Measurements from ENCODE around the gene FOXS1.

The FOXS1 gene

DNA sequence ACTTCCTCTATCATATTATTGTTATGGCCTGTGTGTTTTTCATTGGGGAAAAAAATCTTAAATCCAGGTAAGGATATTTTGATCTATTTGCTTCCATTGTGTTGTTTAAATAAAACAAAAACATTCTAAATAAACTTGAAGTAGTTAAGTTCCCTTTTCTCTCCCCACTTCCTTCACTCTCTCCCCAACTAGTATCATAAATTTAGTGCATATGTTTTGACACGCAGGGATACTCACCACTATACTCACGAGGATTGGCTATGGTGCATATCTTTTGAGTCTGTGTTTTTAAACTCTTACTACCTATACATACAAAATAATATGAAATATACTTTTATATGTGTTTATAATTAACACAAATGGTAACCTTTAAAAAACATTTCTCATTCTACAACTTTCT is 30.3 kb upstream of the FOXS1 start:
- TF ChIP-seq, protein P1, sequence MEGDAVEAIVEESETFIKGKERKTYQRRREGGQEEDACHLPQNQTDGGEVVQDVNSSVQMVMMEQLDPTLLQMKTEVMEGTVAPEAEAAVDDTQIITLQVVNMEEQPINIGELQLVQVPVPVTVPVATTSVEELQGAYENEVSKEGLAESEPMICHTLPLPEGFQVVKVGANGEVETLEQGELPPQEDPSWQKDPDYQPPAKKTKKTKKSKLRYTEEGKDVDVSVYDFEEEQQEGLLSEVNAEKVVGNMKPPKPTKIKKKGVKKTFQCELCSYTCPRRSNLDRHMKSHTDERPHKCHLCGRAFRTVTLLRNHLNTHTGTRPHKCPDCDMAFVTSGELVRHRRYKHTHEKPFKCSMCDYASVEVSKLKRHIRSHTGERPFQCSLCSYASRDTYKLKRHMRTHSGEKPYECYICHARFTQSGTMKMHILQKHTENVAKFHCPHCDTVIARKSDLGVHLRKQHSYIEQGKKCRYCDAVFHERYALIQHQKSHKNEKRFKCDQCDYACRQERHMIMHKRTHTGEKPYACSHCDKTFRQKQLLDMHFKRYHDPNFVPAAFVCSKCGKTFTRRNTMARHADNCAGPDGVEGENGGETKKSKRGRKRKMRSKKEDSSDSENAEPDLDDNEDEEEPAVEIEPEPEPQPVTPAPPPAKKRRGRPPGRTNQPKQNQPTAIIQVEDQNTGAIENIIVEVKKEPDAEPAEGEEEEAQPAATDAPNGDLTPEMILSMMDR (IDR thresholded peaks at IDR 0.05; ENCODE audit: control insufficient read depth, extremely low read depth, insufficient read depth), result no peak
- no peak for DNase-seq (ENCODE audit: low read depth)
- H3K4me3 ChIP-seq (ENCODE audit: low read depth, low read length), result no peak overlapping the region

DNA sequence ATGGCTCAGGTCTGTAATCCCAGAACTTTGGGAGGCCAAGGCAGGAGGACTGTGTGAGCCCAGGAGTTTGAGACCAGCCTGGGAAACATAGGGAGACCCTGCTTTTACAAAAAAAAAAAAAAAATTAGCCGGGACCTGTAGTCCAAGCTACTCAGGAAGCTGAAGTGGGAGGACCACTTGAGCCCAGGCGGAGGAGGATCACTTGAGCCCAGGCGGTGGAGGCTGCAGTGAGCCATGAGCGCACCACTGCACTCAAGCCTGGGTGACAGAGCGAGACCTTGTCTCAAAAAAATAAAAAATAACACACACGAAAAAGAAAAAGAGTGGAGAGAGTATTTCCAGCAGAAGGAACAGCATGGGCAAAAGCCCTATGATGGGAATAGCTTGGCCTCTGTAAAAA is 27.0 kb upstream of the FOXS1 start:
- TF ChIP-seq, protein P1 (IDR thresholded peaks at IDR 0.05; ENCODE audit: control insufficient read depth, extremely low read depth, insufficient read depth), result no peak
- DNase-seq (ENCODE audit: low read depth), result no peak
- H3K4me3 ChIP-seq (ENCODE audit: low read depth, low read length), result no peak overlapping the region

DNA sequence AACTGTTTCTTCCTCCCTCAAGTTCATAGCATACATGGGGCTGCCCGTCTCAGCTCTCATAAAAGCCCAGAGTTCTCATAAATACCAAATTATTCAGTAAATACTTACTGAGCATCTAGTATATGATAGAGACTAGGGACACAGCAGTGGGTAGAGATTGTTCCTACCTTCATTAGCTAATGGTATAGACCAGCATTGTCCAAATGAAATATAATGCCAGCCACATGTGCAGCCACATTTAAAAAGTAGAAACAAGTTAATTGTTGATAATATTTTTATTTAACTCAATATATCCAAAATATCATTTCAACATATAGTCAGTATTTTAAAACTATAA is 26.2 kb upstream of the FOXS1 start:
- H3K4me3 ChIP-seq (ENCODE audit: low read depth, low read length), result no peak overlapping the region
- TF ChIP-seq, protein P1 (IDR thresholded peaks at IDR 0.05; ENCODE audit: control insufficient read depth, extremely low read depth, insufficient read depth), result no peak
- no peak for DNase-seq (ENCODE audit: low read depth)

DNA sequence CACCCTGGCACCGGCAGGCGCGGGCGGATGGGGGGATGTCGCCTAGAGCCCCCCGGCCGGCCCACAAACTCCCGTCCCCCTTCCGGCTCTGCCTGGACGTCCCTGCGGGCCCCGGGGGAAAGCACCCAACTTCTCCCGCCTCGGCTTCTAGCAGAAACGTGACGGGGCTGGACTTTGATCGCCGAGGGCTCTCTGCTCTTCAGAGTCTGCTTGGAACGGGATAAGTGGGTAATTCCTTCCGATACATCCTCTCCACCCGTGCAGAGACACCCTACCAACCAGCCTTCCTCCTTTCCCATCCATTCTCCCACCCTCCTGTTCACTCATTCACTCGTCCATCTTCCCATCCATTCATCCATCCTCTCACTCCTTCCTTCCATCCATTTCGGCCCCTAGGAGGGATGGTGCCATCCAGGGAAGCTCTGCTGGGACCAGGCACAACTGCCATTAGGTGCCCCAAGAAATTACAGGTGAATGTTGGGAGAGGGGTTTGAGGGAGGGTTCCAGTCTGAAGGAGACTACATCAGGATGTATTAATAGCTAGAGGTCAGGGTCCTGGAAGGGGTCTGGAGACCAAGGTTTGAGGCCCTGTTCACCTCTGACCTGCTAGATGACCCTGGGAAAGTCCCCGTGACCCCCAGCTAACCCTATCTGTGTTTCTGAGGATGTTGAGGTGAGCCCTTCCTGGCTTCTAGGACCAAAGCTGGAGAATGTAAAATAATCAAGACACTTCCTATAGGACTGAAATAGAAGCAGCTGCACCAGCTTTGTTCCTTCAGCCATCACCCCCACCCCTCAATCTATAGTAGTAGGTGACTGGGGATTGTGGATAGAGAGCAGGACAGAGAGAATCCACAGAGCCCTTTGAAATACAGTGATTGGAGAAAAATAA is 25.6 kb upstream of the FOXS1 start:
- DNase-seq (ENCODE audit: low read depth), result no peak
- TF ChIP-seq, protein P1 (IDR thresholded peaks at IDR 0.05; ENCODE audit: control insufficient read depth, extremely low read depth, insufficient read depth), result no peak
- no peak overlapping the region for H3K4me3 ChIP-seq (ENCODE audit: low read depth, low read length)

DNA sequence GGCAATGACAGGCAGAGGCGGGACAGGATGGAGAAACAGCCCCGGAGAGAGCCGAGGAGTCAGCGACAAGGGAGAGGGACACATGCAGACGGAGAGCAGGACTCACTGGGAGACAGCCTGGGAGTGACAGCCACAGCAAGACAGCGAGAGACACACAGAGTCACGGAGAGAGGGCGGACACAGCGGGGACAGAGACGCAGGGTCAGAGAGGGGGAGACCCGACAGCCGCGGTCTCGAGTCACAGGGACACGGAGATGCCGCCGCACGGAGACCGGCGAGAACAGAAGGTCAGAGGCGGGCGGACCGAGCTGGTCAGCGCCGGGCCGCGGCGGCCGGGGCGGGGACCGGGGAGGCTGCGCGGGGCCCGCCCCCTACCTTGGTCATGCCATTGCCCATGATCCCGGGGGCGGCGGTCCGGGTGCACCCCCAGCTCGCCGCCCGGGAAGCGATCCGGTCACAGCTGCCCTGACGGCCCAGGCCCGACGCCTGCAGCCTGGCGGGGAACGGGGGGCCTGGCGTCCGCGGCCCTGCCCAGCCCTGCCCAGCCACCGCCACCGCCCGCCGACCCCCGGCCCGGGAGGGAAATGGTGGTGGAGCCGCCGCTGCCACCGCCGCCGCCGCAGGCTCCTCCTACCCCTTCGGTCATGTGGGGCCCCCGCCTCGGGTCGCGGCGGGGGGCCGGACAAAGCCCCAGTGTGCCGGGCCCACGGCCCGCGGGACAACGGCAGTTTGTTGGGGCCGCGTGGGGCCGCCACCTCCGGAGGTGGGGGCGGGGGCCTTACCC is 24.7 kb upstream of the FOXS1 start, which contains the start of the genes DUSP15 and TTLL9:
TSS of gene DUSP15 (minus strand) at position 586 of the 784 bp plus-strand sequence. CDS start at position 396, 190 bp downstream.
TSS of gene TTLL9 (plus strand) at position 693 of the 784 bp plus-strand sequence. CDS start 493 bp downstream, outside the sequence.
- DNase-seq (ENCODE audit: low read depth), result no peak
- TF ChIP-seq, protein P1 (IDR thresholded peaks at IDR 0.05; ENCODE audit: control insufficient read depth, extremely low read depth, insufficient read depth), result no peak
- H3K4me3 ChIP-seq (ENCODE audit: low read depth, low read length), result peak within 1 kb of the TSS; percentile 12; the same call in 1 of the 2 replicates

DNA sequence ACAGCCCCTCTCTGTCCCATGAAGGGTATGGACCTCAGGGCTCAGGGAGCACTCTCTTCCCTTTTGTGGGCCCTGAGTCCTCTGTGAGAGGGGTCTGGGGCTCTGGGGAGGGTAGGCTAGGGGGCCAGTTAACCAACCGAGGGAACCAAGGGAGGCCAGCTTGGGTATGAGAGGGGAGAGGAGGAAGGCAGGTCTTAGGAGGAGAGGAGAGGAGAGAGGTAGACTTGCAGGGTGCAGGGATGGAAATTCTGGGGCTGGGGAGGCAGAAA is 24.2 kb upstream of the FOXS1 start:
- no peak for DNase-seq (ENCODE audit: low read depth)
- no peak overlapping the region for H3K4me3 ChIP-seq (ENCODE audit: low read depth, low read length)
- TF ChIP-seq, protein P1 (IDR thresholded peaks at IDR 0.05; ENCODE audit: control insufficient read depth, extremely low read depth, insufficient read depth), result no peak

All from LNCaP clone FGC (cell line).